AG04449 (cell line): ENCODE results near the gene S100A14.

ENCODE experiments used
- CTCF ChIA-PET: fragments of 350-600 bp; formaldehyde crosslinking; extraction: SDS; loops from one replicate; lab custom pipeline; 2021; ENCODE audit warnings: antibody characterized with exemption; lab: Yijun Ruan, JAX
- POLR2A ChIA-PET: fragments of 400-600, 350-600 bp; formaldehyde crosslinking; extraction: SDS; loops from one replicate; lab custom pipeline; 2020; ENCODE audit warnings: antibody characterized with exemption, inconsistent platforms; lab: Yijun Ruan, JAX
- DNase-seq: peaks from one replicate; pipeline ENCODE4 v3.0.0-alpha.2; 2010; ENCODE audit warnings: low read depth, low spot score
- H3K4me3 ChIP-seq: 2 replicates; pipeline ENCODE4 v1.5.1; 2011; ENCODE audit warnings: low read depth, mild to moderate bottlenecking, control low read depth, low read length
- TF ChIP-seq, protein P1 (sequence below): IDR thresholded peaks from one replicate; pipeline ENCODE4 v1.5.1; 2011; ENCODE audit warnings: mild to moderate bottlenecking, moderate library complexity, low read length, control low read depth, inconsistent platforms; ENCODE audit not compliant: insufficient read depth; ENCODE audit errors: missing control alignments

Gene S100A14

DNA sequence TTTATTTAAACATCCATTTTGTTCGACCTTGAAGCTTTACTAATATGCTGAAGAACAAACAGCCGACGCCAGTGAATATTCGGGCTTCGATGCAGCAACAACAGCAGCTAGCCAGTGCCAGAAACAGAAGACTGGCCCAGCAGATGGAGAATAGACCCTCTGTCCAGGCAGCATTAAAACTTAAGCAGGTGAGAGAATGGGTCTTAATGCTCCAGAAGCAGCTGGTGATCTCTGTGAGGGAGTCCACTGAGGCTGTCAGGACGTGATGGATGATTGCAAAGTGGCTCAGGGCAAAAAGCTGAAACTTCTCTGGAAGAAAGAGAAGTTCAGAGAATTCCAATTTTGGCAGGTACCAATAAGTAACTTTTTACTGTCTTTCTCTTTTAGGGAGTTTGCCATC is 22.1 kb upstream of the S100A14 start:
- H3K4me3 ChIP-seq, result no peak overlapping the region
- POLR2A ChIA-PET, result interaction anchor here (0.9 to 2.1 kb wide), 3 partner anchors 11 to 13 kb away, joined by 3 to 8 read pairs (median 4); partner anchors contain the start of gene S100A13
- TF ChIP-seq, protein P1, sequence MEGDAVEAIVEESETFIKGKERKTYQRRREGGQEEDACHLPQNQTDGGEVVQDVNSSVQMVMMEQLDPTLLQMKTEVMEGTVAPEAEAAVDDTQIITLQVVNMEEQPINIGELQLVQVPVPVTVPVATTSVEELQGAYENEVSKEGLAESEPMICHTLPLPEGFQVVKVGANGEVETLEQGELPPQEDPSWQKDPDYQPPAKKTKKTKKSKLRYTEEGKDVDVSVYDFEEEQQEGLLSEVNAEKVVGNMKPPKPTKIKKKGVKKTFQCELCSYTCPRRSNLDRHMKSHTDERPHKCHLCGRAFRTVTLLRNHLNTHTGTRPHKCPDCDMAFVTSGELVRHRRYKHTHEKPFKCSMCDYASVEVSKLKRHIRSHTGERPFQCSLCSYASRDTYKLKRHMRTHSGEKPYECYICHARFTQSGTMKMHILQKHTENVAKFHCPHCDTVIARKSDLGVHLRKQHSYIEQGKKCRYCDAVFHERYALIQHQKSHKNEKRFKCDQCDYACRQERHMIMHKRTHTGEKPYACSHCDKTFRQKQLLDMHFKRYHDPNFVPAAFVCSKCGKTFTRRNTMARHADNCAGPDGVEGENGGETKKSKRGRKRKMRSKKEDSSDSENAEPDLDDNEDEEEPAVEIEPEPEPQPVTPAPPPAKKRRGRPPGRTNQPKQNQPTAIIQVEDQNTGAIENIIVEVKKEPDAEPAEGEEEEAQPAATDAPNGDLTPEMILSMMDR, result no peak
- CTCF ChIA-PET, result interaction anchor here (0.6 to 2.4 kb wide), 9 partner anchors 9 to 106 kb away, joined by 3 to 10 read pairs (median 4); partner anchors contain the start of gene S100A13
- DNase-seq, result no peak

DNA sequence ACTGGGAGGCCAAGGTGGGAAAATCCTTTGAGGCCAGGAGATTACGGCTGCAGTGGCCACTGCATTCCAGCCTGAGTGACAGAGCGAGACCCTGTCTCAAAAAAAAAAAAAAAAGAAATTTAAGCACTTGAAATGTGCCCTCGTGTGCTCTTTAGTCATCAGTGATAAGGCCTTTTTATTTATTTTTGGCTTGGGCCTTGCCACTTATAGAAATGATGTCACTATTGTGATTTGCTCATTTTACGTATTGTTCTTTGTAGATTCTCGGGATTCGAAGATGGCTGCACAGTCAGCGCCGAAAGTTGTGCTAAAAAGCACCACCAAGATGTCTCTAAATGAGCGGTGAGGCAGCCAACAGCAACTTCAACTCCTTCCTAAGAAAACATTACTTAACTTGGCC is 20.2 kb upstream of the S100A14 start:
- DNase-seq, result no peak
- TF ChIP-seq, protein P1, result no peak
- ChIA-PET POLR2A (interaction anchor here (1.1 kb wide), 1 partner anchor 9 kb away, joined by 4 read pairs; no protein-coding TSS in a partner anchor), CTCF (interaction anchor here (0.9 to 14.0 kb wide), 2 partner anchors 9 to 20 kb away, joined by 4 to 178 read pairs; partner anchors contain the start of genes S100A13, S100A14 and S100A16)
- H3K4me3 ChIP-seq, result no peak overlapping the region

DNA sequence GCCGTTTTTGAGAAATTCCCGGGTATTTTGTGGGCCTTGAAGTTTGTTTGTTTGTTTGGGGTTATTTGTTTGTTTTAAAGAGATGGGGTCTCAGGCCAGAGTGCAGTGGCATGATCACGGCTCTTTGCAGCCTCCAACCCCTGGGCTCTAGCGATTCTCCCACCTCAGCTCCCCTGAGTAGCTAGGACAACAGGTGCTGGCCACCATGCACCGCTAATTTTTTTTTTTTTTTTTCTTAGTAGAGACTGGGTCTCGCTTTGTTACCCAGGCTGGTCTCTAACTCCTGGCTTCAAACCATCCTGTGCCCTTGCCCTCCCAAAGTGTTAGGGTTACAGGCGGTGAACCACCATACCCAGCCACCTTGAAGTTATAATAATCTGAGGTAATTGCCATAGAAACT is 19.7 kb upstream of the S100A14 start:
- CTCF ChIA-PET, result interaction anchor here (2.0 to 14.0 kb wide), 4 partner anchors 9 to 102 kb away, joined by 8 to 178 read pairs (median 23); partner anchors contain the start of genes S100A14 and S100A16

GRCh38 chr1:153633754-153634665 is 17.9 kb upstream of the S100A14 start, which contains the start of gene CHTOP:
TSS of gene CHTOP (plus strand) at chr1:153634066. CDS start at chr1:153636589, 2,523 bp downstream.
- CTCF ChIA-PET, result interaction anchor here (0.8 to 14.0 kb wide), 14 partner anchors 10 to 353 kb away, joined by 3 to 178 read pairs (median 4); partner anchors contain the start of genes RAB13, S100A14, S100A16 and S100A4

More for the DNA sequence above, 19.7 kb upstream of the S100A14 start:
- DNase-seq, result no peak
- no peak overlapping the region for H3K4me3 ChIP-seq
- TF ChIP-seq, protein P1, result no peak
- POLR2A ChIA-PET, result interaction anchor here (1.1 kb wide), 1 partner anchor 8 kb away, joined by 4 read pairs; no protein-coding TSS in a partner anchor

GRCh38 chr1:153633161-153633753 is 17.1 kb upstream of the S100A14 start:
- peak overlapping the region; percentile 34 for H3K4me3 ChIP-seq
- TF ChIP-seq, protein P1, result no peak
- DNase-seq, result no peak
- POLR2A ChIA-PET, result interaction anchor here (0.6 to 2.1 kb wide), 19 partner anchors 11 to 126 kb away, joined by 3 to 21 read pairs (median 4); partner anchors contain the start of genes S100A16, S100A5 and S100A6
- CTCF ChIA-PET, result interaction anchor here (0.9 to 14.0 kb wide), 8 partner anchors 10 to 124 kb away, joined by 3 to 178 read pairs (median 20); partner anchors contain the start of genes S100A14 and S100A16

More at GRCh38 chr1:153633754-153634665, 17.9 kb upstream of the S100A14 start, which contains the start of gene CHTOP:
- TF ChIP-seq, protein P1, result no peak
- POLR2A ChIA-PET, result interaction anchor here (0.6 to 2.1 kb wide), 20 partner anchors 10 to 127 kb away, joined by 3 to 21 read pairs (median 4); partner anchors contain the start of genes S100A16, S100A5 and S100A6
- peak within 1 kb of the TSS; percentile 97 for H3K4me3 ChIP-seq
- peak; percentile 90 for DNase-seq
